ENCODE data around the gene RFT1.

Gene RFT1

GRCh38 chr3:53073553-53074365 lies 56.5 kb downstream of the RFT1 start:
- Histone ChIP-seq H3K36me3 (ENCODE audit: control insufficient read depth in 1 of 2, insufficient read depth in 2 of 2, low read length in 2 of 2) (no peaks in the 10 kb centered on the region), H3K79me2 (ENCODE audit: control insufficient read depth, insufficient read depth, low read length, poor library complexity) (no peaks in the 10 kb centered on the region), H3K4me2 (ENCODE audit: low read length) (peak overlapping the region; percentile 64), H3K9ac (ENCODE audit: low read length) (no peak overlapping the region), H2BK5ac (ENCODE audit: low read depth, low read length, poor library complexity) (no peak overlapping the region), H3K18ac (ENCODE audit: low read length) (no peak overlapping the region), H3K79me1 (ENCODE audit: low read length) (no peaks in the 10 kb centered on the region), H3K9me3 (ENCODE audit: insufficient read depth, low read depth, low read length) (no peaks in the 10 kb centered on the region), H4K8ac (ENCODE audit: low read depth, low read length) (no peak overlapping the region), H2AFZ (ENCODE audit: insufficient read depth, low read length, poor library complexity) (no peak overlapping the region), H3K4me3 (ENCODE audit: low read depth, low read length) (no peak overlapping the region), H3K4me1 (ENCODE audit: control insufficient read depth in 1 of 2, insufficient read depth in 2 of 2, low read length in 2 of 2) (peaks cover 4 to 8% of the 10 kb centered on the region in 2 experiments), H2BK12ac (ENCODE audit: low read length) (no peak overlapping the region), H2BK120ac (ENCODE audit: insufficient read depth, low read length, poor library complexity) (no peak overlapping the region), H3K4ac (ENCODE audit: low read depth, low read length) (no peak overlapping the region), H2AK5ac (ENCODE audit: low read length) (no peak overlapping the region), H3K27ac (ENCODE audit: low read depth, low read length) (no peak overlapping the region), H4K91ac (ENCODE audit: low read depth, low read length) (no peak overlapping the region), H3K14ac (ENCODE audit: low read length) (no peak overlapping the region), H3K23ac (ENCODE audit: low read length) (no peak overlapping the region), H4K12ac (ENCODE audit: low read depth, low read length) (no peak overlapping the region), H3K27me3 (ENCODE audit: insufficient read depth, low read length) (no peaks in the 10 kb centered on the region)
- no peak for DNase-seq
- WGBS (ENCODE audit: extremely low coverage, insufficient coverage, insufficient read length): no CpG with 5 or more reads among the region's 17 CpGs

DNA sequence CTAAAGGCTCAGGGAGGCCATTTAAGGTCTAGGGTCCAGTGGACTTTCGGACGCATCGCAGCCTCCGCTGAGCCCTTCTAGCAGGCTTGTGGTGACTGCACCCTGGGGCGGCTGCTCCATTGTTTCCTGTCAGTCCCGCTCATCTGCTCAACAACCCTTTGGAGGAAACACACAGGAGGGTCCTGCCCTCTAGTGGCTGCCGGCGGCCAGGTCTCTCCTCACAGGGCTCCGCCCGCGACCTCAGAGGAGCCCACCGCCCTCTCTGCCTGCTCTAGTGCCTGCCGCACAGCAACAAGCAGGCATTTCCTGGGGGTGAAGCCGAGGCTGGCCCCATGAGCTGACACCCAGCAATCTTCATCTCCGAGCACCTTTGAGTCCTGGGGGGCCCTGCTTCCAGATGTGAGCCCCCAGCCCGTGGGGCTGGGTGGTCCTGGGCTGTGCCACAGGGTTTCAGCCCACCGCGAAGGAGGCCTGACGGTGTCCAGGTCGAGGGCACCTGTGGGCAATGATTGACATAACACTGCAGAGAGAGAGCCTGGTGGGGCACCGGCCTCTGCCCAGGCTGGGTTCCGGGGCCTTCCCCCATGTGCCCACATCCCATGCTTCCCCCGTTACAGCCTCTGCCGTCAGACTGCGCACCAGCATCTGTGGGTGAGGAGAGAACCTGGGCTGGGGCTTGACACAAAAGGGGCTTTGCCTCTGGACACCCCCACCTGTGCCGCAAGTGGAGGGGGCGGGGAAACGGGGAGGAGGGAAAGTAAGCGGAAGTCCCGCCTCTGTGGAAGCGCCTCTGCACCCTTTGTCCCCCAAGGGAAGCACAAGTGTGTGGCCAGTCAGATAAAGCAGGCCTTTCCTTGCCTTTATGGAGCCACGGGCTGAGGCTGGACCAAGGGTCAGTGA lies 57.3 kb downstream of the RFT1 start:
- H4K91ac ChIP-seq (ENCODE audit: low read depth, low read length): no peak overlapping the region
- peak overlapping the region; percentile 29 for H3K4me3 ChIP-seq (ENCODE audit: low read depth, low read length)
- peak overlapping the region; percentile 64 for H3K4me2 ChIP-seq (ENCODE audit: low read length)
- H3K14ac ChIP-seq (ENCODE audit: low read length): no peak overlapping the region
- no peak overlapping the region for H2AK5ac ChIP-seq (ENCODE audit: low read length)
- peak; percentile 77 to 83 for DNase-seq
- H3K23ac ChIP-seq (ENCODE audit: low read length): no peak overlapping the region
- no peaks in the 10 kb centered on the region for H3K36me3 ChIP-seq (ENCODE audit: control insufficient read depth in 1 of 2, insufficient read depth in 2 of 2, low read length in 2 of 2)
- no peaks in the 10 kb centered on the region for H3K27me3 ChIP-seq (ENCODE audit: insufficient read depth, low read length)
- H2AFZ ChIP-seq (ENCODE audit: insufficient read depth, low read length, poor library complexity): no peak overlapping the region
- H3K79me1 ChIP-seq (ENCODE audit: low read length): no peaks in the 10 kb centered on the region
- H3K4ac ChIP-seq (ENCODE audit: low read depth, low read length): no peak overlapping the region
- H2BK12ac ChIP-seq (ENCODE audit: low read length): no peak overlapping the region
- H3K18ac ChIP-seq (ENCODE audit: low read length): no peak overlapping the region
- H3K9ac ChIP-seq (ENCODE audit: low read length): peak overlapping the region; percentile 2
- H2BK5ac ChIP-seq (ENCODE audit: low read depth, low read length, poor library complexity): no peak overlapping the region
- no CpG with 5 or more reads among the region's 32 CpGs for WGBS (ENCODE audit: extremely low coverage, insufficient coverage, insufficient read length)
- peak overlapping the region; percentile 5 for H4K8ac ChIP-seq (ENCODE audit: low read depth, low read length)
- no peaks in the 10 kb centered on the region for H3K9me3 ChIP-seq (ENCODE audit: insufficient read depth, low read depth, low read length)
- H3K79me2 ChIP-seq (ENCODE audit: control insufficient read depth, insufficient read depth, low read length, poor library complexity): no peaks in the 10 kb centered on the region
- H3K27ac ChIP-seq (ENCODE audit: low read depth, low read length): no peak overlapping the region
- H2BK120ac ChIP-seq (ENCODE audit: insufficient read depth, low read length, poor library complexity): no peak overlapping the region
- peak overlapping the region; percentile 33 for H4K12ac ChIP-seq (ENCODE audit: low read depth, low read length)
- peaks cover 4 to 8% of the 10 kb centered on the region in 2 experiments for H3K4me1 ChIP-seq (ENCODE audit: control insufficient read depth in 1 of 2, insufficient read depth in 2 of 2, low read length in 2 of 2)

- Histone ChIP-seq H2BK120ac (ENCODE audit: insufficient read depth, low read length, poor library complexity) (no peak overlapping the region), H3K18ac (ENCODE audit: low read length) (no peak overlapping the region), H2BK12ac (ENCODE audit: low read length) (no peak overlapping the region)
Measured at GRCh38 chr3:53071882-53072431, 58.3 kb downstream of the RFT1 start.

GRCh38 chr3:53069422-53070068 lies 60.7 kb downstream of the RFT1 start:
- Histone ChIP-seq H3K4me3 (ENCODE audit: low read depth, low read length) (no peak overlapping the region), H2AFZ (ENCODE audit: insufficient read depth, low read length, poor library complexity) (no peak overlapping the region), H3K9me3 (ENCODE audit: insufficient read depth, low read depth, low read length) (no peaks in the 10 kb centered on the region), H4K8ac (ENCODE audit: low read depth, low read length) (no peak overlapping the region), H3K79me2 (ENCODE audit: control insufficient read depth, insufficient read depth, low read length, poor library complexity) (no peaks in the 10 kb centered on the region), H2BK120ac (ENCODE audit: insufficient read depth, low read length, poor library complexity) (no peak overlapping the region), H3K23ac (ENCODE audit: low read length) (no peak overlapping the region), H3K18ac (ENCODE audit: low read length) (no peak overlapping the region), H4K12ac (ENCODE audit: low read depth, low read length) (no peak overlapping the region), H3K14ac (ENCODE audit: low read length) (no peak overlapping the region), H3K27me3 (ENCODE audit: insufficient read depth, low read length) (no peaks in the 10 kb centered on the region), H2BK5ac (ENCODE audit: low read depth, low read length, poor library complexity) (no peak overlapping the region), H3K36me3 (ENCODE audit: control insufficient read depth in 1 of 2, insufficient read depth in 2 of 2, low read length in 2 of 2) (no peaks in the 10 kb centered on the region), H3K4me2 (ENCODE audit: low read length) (no peak overlapping the region), H4K91ac (ENCODE audit: low read depth, low read length) (no peak overlapping the region), H3K4ac (ENCODE audit: low read depth, low read length) (no peak overlapping the region), H3K4me1 (ENCODE audit: control insufficient read depth in 1 of 2, insufficient read depth in 2 of 2, low read length in 2 of 2) (peaks cover 4 to 8% of the 10 kb centered on the region in 2 experiments), H3K9ac (ENCODE audit: low read length) (no peak overlapping the region), H3K79me1 (ENCODE audit: low read length) (no peaks in the 10 kb centered on the region), H2AK5ac (ENCODE audit: low read length) (no peak overlapping the region), H2BK12ac (ENCODE audit: low read length) (no peak overlapping the region), H3K27ac (ENCODE audit: low read depth, low read length) (no peak overlapping the region)
- WGBS (ENCODE audit: extremely low coverage, insufficient coverage, insufficient read length): no CpG with 5 or more reads among the region's 4 CpGs
- no peak for DNase-seq

More at GRCh38 chr3:53071882-53072431, 58.3 kb downstream of the RFT1 start:
- H2BK5ac ChIP-seq (ENCODE audit: low read depth, low read length, poor library complexity): no peak overlapping the region
- H4K8ac ChIP-seq (ENCODE audit: low read depth, low read length): no peak overlapping the region
- WGBS (ENCODE audit: extremely low coverage, insufficient coverage, insufficient read length): no CpG with 5 or more reads among the region's 11 CpGs
- H4K91ac ChIP-seq (ENCODE audit: low read depth, low read length): no peak overlapping the region
- no peaks in the 10 kb centered on the region for H3K36me3 ChIP-seq (ENCODE audit: control insufficient read depth in 1 of 2, insufficient read depth in 2 of 2, low read length in 2 of 2)
- H3K27ac ChIP-seq (ENCODE audit: low read depth, low read length): no peak overlapping the region
- H3K27me3 ChIP-seq (ENCODE audit: insufficient read depth, low read length): no peaks in the 10 kb centered on the region
- no peaks in the 10 kb centered on the region for H3K79me2 ChIP-seq (ENCODE audit: control insufficient read depth, insufficient read depth, low read length, poor library complexity)
- H3K4me1 ChIP-seq (ENCODE audit: control insufficient read depth in 1 of 2, insufficient read depth in 2 of 2, low read length in 2 of 2): peaks cover 4 to 8% of the 10 kb centered on the region in 2 experiments
- no peak overlapping the region for H3K14ac ChIP-seq (ENCODE audit: low read length)
- H3K9ac ChIP-seq (ENCODE audit: low read length): no peak overlapping the region
- H3K79me1 ChIP-seq (ENCODE audit: low read length): no peaks in the 10 kb centered on the region
- H3K4me2 ChIP-seq (ENCODE audit: low read length): peak overlapping the region; percentile 64
- no peak overlapping the region for H3K4ac ChIP-seq (ENCODE audit: low read depth, low read length)
- no peak overlapping the region for H2AK5ac ChIP-seq (ENCODE audit: low read length)
- no peak overlapping the region for H2AFZ ChIP-seq (ENCODE audit: insufficient read depth, low read length, poor library complexity)
- H3K9me3 ChIP-seq (ENCODE audit: insufficient read depth, low read depth, low read length): no peaks in the 10 kb centered on the region
- DNase-seq: no peak
- no peak overlapping the region for H3K4me3 ChIP-seq (ENCODE audit: low read depth, low read length)
- no peak overlapping the region for H4K12ac ChIP-seq (ENCODE audit: low read depth, low read length)
- H3K23ac ChIP-seq (ENCODE audit: low read length): no peak overlapping the region
